ENCODE results near the gene SDF4.

GRCh38 chr1:1259119-1259488 lies 27.3 kb upstream of the SDF4 start:
- TF ChIP-seq PRDM2 (tag by site-specific recombination; IDR thresholded peaks at IDR 0.05; ENCODE audit: borderline replicate concordance) (no peak), SALL2 (tag by site-specific recombination; IDR thresholded peaks at IDR 0.05; ENCODE audit: borderline replicate concordance) (no peak), ZNF529 (tag by site-specific recombination; IDR thresholded peaks at IDR 0.05; ENCODE audit: insufficient replicate concordance) (no peak), CTCF (tag by site-specific recombination; IDR thresholded peaks at IDR 0.05) (no peak), ZFHX2 (tag by site-specific recombination; conservative IDR thresholded peaks at IDR 0.05) (no peak), KLF7 (tag by site-specific recombination; IDR thresholded peaks at IDR 0.05; ENCODE audit: borderline replicate concordance) (no peak), ZNF169 (tag by site-specific recombination; IDR thresholded peaks at IDR 0.05) (no peak)
